ENCODE data around the gene IL1RN. TPM values are rescaled to one million over a fixed set of nuclear protein-coding genes. Genes with fewer than 3 reads are reported as not detected.

The IL1RN gene
- polyA plus RNA-seq, 1 donor (not counting 4 experiments of a cell fraction or from before 2014, with no cell fraction given): 128 TPM

DNA sequence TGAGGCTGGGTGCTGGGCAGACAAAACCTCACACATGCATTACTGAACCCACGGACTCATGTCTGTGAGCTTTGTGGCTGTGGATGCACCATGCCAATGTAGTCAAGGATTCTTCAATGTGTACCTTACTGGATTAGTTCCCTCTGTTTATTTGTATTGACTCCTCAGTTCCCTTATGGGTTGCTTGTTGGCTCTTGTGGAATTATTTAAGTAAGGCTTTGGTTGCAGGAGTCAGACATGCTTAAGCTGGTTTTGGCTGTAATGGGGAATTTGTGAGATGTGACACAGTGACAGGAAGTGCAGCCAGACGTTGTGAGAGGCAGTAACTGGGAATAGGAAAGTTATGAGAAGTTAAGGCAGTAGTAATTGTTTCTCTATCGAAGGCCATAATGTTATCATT lies 13.6 kb upstream of the IL1RN start:
- no peaks in the 10 kb centered on the region for H4K20me1 ChIP-seq (ENCODE audit: control insufficient read depth, extremely low read depth, insufficient read depth, low read length)
- H3K27me3 ChIP-seq (ENCODE audit: control insufficient read depth, extremely low read depth, insufficient read depth, low read length): no peaks in the 10 kb centered on the region
- H3K79me2 ChIP-seq (ENCODE audit: control insufficient read depth, insufficient read depth, low read length): peaks cover 2% of the 10 kb centered on the region
- FAIRE-seq: no peak
- no peak for DNase-seq (ENCODE audit: low read depth, low spot score)
- H3K4me1 ChIP-seq (ENCODE audit: control insufficient read depth, extremely low read depth, insufficient read depth, low read length): peaks cover 53% of the 10 kb centered on the region
- no peak overlapping the region for H3K27ac ChIP-seq (ENCODE audit: control insufficient read depth, insufficient read depth, low read length)
- TF ChIP-seq, protein P1, sequence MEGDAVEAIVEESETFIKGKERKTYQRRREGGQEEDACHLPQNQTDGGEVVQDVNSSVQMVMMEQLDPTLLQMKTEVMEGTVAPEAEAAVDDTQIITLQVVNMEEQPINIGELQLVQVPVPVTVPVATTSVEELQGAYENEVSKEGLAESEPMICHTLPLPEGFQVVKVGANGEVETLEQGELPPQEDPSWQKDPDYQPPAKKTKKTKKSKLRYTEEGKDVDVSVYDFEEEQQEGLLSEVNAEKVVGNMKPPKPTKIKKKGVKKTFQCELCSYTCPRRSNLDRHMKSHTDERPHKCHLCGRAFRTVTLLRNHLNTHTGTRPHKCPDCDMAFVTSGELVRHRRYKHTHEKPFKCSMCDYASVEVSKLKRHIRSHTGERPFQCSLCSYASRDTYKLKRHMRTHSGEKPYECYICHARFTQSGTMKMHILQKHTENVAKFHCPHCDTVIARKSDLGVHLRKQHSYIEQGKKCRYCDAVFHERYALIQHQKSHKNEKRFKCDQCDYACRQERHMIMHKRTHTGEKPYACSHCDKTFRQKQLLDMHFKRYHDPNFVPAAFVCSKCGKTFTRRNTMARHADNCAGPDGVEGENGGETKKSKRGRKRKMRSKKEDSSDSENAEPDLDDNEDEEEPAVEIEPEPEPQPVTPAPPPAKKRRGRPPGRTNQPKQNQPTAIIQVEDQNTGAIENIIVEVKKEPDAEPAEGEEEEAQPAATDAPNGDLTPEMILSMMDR (optimal IDR thresholded peaks at IDR 0.05 in 1 of 3, IDR thresholded peaks at IDR 0.05 in 1 of 3, conservative IDR thresholded peaks at IDR 0.05 in 1 of 3; ENCODE audit: extremely low read depth in 1 of 3, insufficient read depth in 2 of 3, low read length in 3 of 3): no peak
- no peak for TF ChIP-seq EZH2 (IDR thresholded peaks at IDR 0.05; ENCODE audit: low read length)
- no peaks in the 10 kb centered on the region for H3K9me1 ChIP-seq (ENCODE audit: control insufficient read depth, extremely low read depth, insufficient read depth, low read length)
- dilution Hi-C loops (cut with MboI; ENCODE audit: extremely low pct_ligation_motif_present, low sequenced_read_pairs): no loop called here
- no peaks in the 10 kb centered on the region for H3K9me3 ChIP-seq (ENCODE audit: control insufficient read depth, low read depth, low read length)
- no peaks in the 10 kb centered on the region for H3K36me3 ChIP-seq (ENCODE audit: control insufficient read depth in 2 of 2, extremely low read depth in 1 of 2, insufficient read depth in 2 of 2, low read length in 2 of 2)
- no peak overlapping the region for H3K4me2 ChIP-seq (ENCODE audit: control insufficient read depth, extremely low read depth, insufficient read depth, low read depth, low read length)
- no peak overlapping the region for H2AFZ ChIP-seq (ENCODE audit: control insufficient read depth, low read length)
- no peak overlapping the region for H3K4me3 ChIP-seq (ENCODE audit: control insufficient read depth in 2 of 3, extremely low read depth in 1 of 3, insufficient read depth in 2 of 3, low read depth in 1 of 3, low read length in 3 of 3)
- no peak overlapping the region for H3K9ac ChIP-seq (ENCODE audit: control insufficient read depth, extremely low read depth, insufficient read depth, low read length)

DNA sequence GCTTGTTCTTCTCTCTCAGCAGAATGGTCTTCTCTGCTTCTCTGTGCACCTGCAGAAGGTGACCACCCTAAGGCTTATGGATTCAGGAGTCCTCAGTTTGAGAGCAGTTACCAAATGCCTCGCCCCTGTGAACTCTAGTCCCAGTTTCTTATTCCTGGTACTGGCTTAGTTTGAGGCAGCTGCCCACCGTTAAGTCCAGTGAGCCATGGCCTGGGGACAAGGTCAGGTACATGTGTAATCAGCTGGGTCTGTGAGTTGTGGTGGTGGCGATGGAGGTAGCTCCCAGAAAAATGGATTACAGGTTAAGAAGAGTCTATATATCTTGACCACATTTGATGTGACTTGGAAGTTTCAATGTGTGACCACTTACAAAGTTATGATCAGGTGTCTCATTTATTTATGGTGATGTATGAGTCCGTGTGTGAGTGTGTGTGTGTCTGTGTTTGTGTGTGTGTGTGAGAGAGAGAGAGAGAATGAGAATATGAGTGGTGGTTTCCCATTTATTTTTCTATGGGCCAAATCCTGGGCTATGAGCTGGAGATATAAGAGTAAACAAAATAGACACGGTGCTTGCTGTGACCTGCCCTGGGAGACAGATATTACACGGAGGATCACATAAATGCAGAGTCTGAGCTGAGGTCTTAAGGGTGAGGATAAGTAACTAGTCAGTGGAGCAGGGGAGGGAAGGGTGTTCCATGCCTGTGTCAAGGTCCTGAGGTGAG lies 13.0 kb upstream of the IL1RN start:
- peak; percentile 84 for FAIRE-seq

More for the DNA sequence above, 13.0 kb upstream of the IL1RN start:
- peak overlapping the region; percentile 65 for H3K4me2 ChIP-seq (ENCODE audit: control insufficient read depth, extremely low read depth, insufficient read depth, low read depth, low read length)
- TF ChIP-seq EZH2 (IDR thresholded peaks at IDR 0.05; ENCODE audit: low read length): no peak
- TF ChIP-seq, protein P1 (optimal IDR thresholded peaks at IDR 0.05 in 1 of 3, IDR thresholded peaks at IDR 0.05 in 1 of 3, conservative IDR thresholded peaks at IDR 0.05 in 1 of 3; ENCODE audit: extremely low read depth in 1 of 3, insufficient read depth in 2 of 3, low read length in 3 of 3): no peak
- no peaks in the 10 kb centered on the region for H3K9me3 ChIP-seq (ENCODE audit: control insufficient read depth, low read depth, low read length)
- H3K9me1 ChIP-seq (ENCODE audit: control insufficient read depth, extremely low read depth, insufficient read depth, low read length): no peaks in the 10 kb centered on the region
- dilution Hi-C loops (cut with MboI; ENCODE audit: extremely low pct_ligation_motif_present, low sequenced_read_pairs): no loop called here
- H4K20me1 ChIP-seq (ENCODE audit: control insufficient read depth, extremely low read depth, insufficient read depth, low read length): no peaks in the 10 kb centered on the region
- H3K4me1 ChIP-seq (ENCODE audit: control insufficient read depth, extremely low read depth, insufficient read depth, low read length): peaks cover 59% of the 10 kb centered on the region
- no peaks in the 10 kb centered on the region for H3K36me3 ChIP-seq (ENCODE audit: control insufficient read depth in 2 of 2, extremely low read depth in 1 of 2, insufficient read depth in 2 of 2, low read length in 2 of 2)
- H2AFZ ChIP-seq (ENCODE audit: control insufficient read depth, low read length): peak overlapping the region; percentile 59
- no peak for DNase-seq (ENCODE audit: low read depth, low spot score)
- no peak overlapping the region for H3K4me3 ChIP-seq (ENCODE audit: control insufficient read depth in 2 of 3, extremely low read depth in 1 of 3, insufficient read depth in 2 of 3, low read depth in 1 of 3, low read length in 3 of 3)
- peaks cover 2% of the 10 kb centered on the region for H3K79me2 ChIP-seq (ENCODE audit: control insufficient read depth, insufficient read depth, low read length)
- H3K27ac ChIP-seq (ENCODE audit: control insufficient read depth, insufficient read depth, low read length): peak overlapping the region; percentile 98
- H3K9ac ChIP-seq (ENCODE audit: control insufficient read depth, extremely low read depth, insufficient read depth, low read length): peak overlapping the region; percentile 65
- no peaks in the 10 kb centered on the region for H3K27me3 ChIP-seq (ENCODE audit: control insufficient read depth, extremely low read depth, insufficient read depth, low read length)
